Chondrocyte (in vitro differentiated cells): ENCODE results near the gene ATAD2B. TPM values are rescaled to one million over a fixed set of nuclear protein-coding genes. Genes with fewer than 3 reads are reported as not detected.

Experiments
- DNase-seq: peaks from one replicate; pipeline ENCODE4 v3.0.0; 2021; ENCODE audit warnings: mixed read lengths, low spot score
- H3K27ac Mint-ChIP-seq: one replicate; pipeline ENCODE4 v1.8.0; 2021; ENCODE audit warnings: mild to moderate bottlenecking, moderate library complexity, mixed read lengths; ENCODE audit not compliant: unreplicated experiment
- H3K27me3 Mint-ChIP-seq: 2 replicates; pipeline ENCODE4 v1.8.0; 2021; ENCODE audit warnings: low read depth, mixed read lengths
- H3K36me3 Mint-ChIP-seq: 2 replicates; pipeline ENCODE4 v1.8.0; 2021; ENCODE audit warnings: low read depth, mixed read lengths
- H3K4me1 Mint-ChIP-seq: 2 replicates; pipeline ENCODE4 v1.8.0; 2021; ENCODE audit warnings: low read depth, mild to moderate bottlenecking, mixed read lengths
- H3K4me3 Mint-ChIP-seq: one replicate; pipeline ENCODE4 v1.8.0; 2021; ENCODE audit warnings: mild to moderate bottlenecking, moderate library complexity, mixed read lengths; ENCODE audit not compliant: unreplicated experiment
- H3K9me3 Mint-ChIP-seq: 2 replicates; pipeline ENCODE4 v1.8.0; 2021; ENCODE audit warnings: low read depth, mixed read lengths
- total RNA-seq: library from RNA; stranded (reverse); gene quantifications from 3 replicates; pipeline ENCODE4 v1.2.1, GENCODE V29; 2021
- TF ChIP-seq, protein P1 (sequence below): fragments of 200-600 bp; sonication (generic); IDR thresholded peaks from 2 replicates; pipeline ENCODE4 v1.5.0; 2021; ENCODE audit warnings: antibody characterized with exemption, mild to moderate bottlenecking, moderate library complexity

ATAD2B gene
- total RNA-seq, 1 donor from 2014 or later, result 15.9 TPM

- Mint-ChIP-seq H3K36me3 (peaks cover 18% of the 10 kb centered on the region), H3K4me3 (no peak overlapping the region), H3K4me1 (no peaks in the 10 kb centered on the region), H3K9me3 (no peaks in the 10 kb centered on the region), H3K27me3 (no peaks in the 10 kb centered on the region), H3K27ac (no peak overlapping the region)
- DNase-seq, result no peak
- TF ChIP-seq, protein P1, sequence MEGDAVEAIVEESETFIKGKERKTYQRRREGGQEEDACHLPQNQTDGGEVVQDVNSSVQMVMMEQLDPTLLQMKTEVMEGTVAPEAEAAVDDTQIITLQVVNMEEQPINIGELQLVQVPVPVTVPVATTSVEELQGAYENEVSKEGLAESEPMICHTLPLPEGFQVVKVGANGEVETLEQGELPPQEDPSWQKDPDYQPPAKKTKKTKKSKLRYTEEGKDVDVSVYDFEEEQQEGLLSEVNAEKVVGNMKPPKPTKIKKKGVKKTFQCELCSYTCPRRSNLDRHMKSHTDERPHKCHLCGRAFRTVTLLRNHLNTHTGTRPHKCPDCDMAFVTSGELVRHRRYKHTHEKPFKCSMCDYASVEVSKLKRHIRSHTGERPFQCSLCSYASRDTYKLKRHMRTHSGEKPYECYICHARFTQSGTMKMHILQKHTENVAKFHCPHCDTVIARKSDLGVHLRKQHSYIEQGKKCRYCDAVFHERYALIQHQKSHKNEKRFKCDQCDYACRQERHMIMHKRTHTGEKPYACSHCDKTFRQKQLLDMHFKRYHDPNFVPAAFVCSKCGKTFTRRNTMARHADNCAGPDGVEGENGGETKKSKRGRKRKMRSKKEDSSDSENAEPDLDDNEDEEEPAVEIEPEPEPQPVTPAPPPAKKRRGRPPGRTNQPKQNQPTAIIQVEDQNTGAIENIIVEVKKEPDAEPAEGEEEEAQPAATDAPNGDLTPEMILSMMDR, result no peak
These were observed 154.9 kb downstream of the ATAD2B start for GRCh38 chr2:23772056-23772455.

GRCh38 chr2:23769364-23769763, 157.6 kb downstream of the ATAD2B start:
- H3K36me3 Mint-ChIP-seq, result peaks cover 20% of the 10 kb centered on the region
- H3K9me3 Mint-ChIP-seq, result no peaks in the 10 kb centered on the region
- TF ChIP-seq, protein P1, result no peak
- H3K27ac Mint-ChIP-seq, result no peak overlapping the region
- DNase-seq, result no peak
- no peaks in the 10 kb centered on the region for H3K4me1 Mint-ChIP-seq
- no peaks in the 10 kb centered on the region for H3K27me3 Mint-ChIP-seq
- no peak overlapping the region for H3K4me3 Mint-ChIP-seq

GRCh38 chr2:23767876-23768621, 158.9 kb downstream of the ATAD2B start:
- no peak for DNase-seq
- H3K9me3 Mint-ChIP-seq, result no peaks in the 10 kb centered on the region
- TF ChIP-seq, protein P1, result no peak
- no peak overlapping the region for H3K4me3 Mint-ChIP-seq
- no peak overlapping the region for H3K27ac Mint-ChIP-seq
- peaks cover 20% of the 10 kb centered on the region for H3K36me3 Mint-ChIP-seq
- no peaks in the 10 kb centered on the region for H3K4me1 Mint-ChIP-seq
- no peaks in the 10 kb centered on the region for H3K27me3 Mint-ChIP-seq

DNA sequence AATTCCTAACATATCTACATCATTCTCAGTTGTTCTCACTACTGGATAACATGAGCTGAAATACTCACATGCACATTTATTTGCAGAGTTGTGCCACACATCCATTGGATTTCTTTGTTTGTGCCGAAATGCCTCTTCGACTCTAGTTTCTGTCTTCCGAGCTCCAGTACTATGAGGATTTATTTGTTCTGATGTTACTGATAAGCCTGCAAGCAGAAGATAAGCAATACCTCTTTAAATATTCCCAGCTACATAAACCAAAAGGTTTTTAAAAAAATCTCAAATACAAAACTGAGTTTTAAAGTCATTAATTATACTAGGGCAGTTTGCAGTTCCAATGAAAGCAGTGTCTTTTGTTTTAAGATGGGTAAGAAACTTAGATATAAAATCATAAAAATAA, 164.8 kb downstream of the ATAD2B start:
- no peaks in the 10 kb centered on the region for H3K9me3 Mint-ChIP-seq
- H3K27ac Mint-ChIP-seq, result no peak overlapping the region
- H3K27me3 Mint-ChIP-seq, result no peaks in the 10 kb centered on the region
- TF ChIP-seq, protein P1, result no peak
- H3K4me1 Mint-ChIP-seq, result peaks cover 22% of the 10 kb centered on the region
- DNase-seq, result no peak
- no peak overlapping the region for H3K4me3 Mint-ChIP-seq
- H3K36me3 Mint-ChIP-seq, result peaks cover 9% of the 10 kb centered on the region

- no peak overlapping the region for H3K4me3 Mint-ChIP-seq
- no peak for DNase-seq
- H3K4me1 Mint-ChIP-seq, result peaks cover 27% of the 10 kb centered on the region
- no peak overlapping the region for H3K27ac Mint-ChIP-seq
- no peaks in the 10 kb centered on the region for H3K27me3 Mint-ChIP-seq
- TF ChIP-seq, protein P1, result no peak
- peaks cover 12% of the 10 kb centered on the region for H3K36me3 Mint-ChIP-seq
- H3K9me3 Mint-ChIP-seq, result no peaks in the 10 kb centered on the region
These were observed 165.3 kb downstream of the ATAD2B start for GRCh38 chr2:23761638-23762037.
